HepG2 (cell line): ENCODE data around the gene ATP6V0A1. TPM values are rescaled to one million over a fixed set of nuclear protein-coding genes. Genes with fewer than 3 reads are reported as not detected.

ENCODE experiments used
- CCAR2 ChIP-seq: fragments of 200-400 bp; formaldehyde crosslinking; optimal IDR thresholded peaks from 2 replicates; pipeline ENCODE3; 2018; ENCODE audit warnings: low read depth, mild to moderate bottlenecking, low read length, moderate library complexity
- HIVEP1 ChIP-seq: sonication (generic); formaldehyde crosslinking; IDR thresholded peaks from 2 replicates; pipeline ENCODE4 v1.4.0; 2020; ENCODE audit warnings: mild to moderate bottlenecking, missing genetic modification reagents
- MYNN ChIP-seq: sonication (generic); formaldehyde crosslinking; IDR thresholded peaks from 2 replicates; pipeline ENCODE4 v1.4.0; 2020; ENCODE audit warnings: mild to moderate bottlenecking, low read depth, missing genetic modification reagents
- RBAK ChIP-seq: sonication (generic); formaldehyde crosslinking; IDR thresholded peaks from 2 replicates; pipeline ENCODE4 v1.5.1; 2020; ENCODE audit warnings: mild to moderate bottlenecking, missing genetic modification reagents
- TRIM24 ChIP-seq: sonication (generic); formaldehyde crosslinking; IDR thresholded peaks from 2 replicates; pipeline ENCODE4 v1.8.0; 2022; ENCODE audit warnings: mild to moderate bottlenecking, missing genetic modification reagents
- ZBTB3 ChIP-seq: sonication (generic); formaldehyde crosslinking; IDR thresholded peaks from 2 replicates; pipeline ENCODE4 v1.4.0; 2020; ENCODE audit warnings: low read depth, mild to moderate bottlenecking, moderate library complexity, missing genetic modification reagents, borderline replicate concordance
- ZNF136 ChIP-seq: sonication (generic); formaldehyde crosslinking; IDR thresholded peaks from 2 replicates; pipeline ENCODE4 v1.8.1; 2022; ENCODE audit warnings: low read depth, mild to moderate bottlenecking, moderate library complexity, missing genetic modification reagents
- ZNF230 ChIP-seq: sonication (generic); formaldehyde crosslinking; IDR thresholded peaks from 2 replicates; pipeline ENCODE4 v1.4.0; 2020; ENCODE audit warnings: mild to moderate bottlenecking, missing genetic modification reagents
- ZNF367 ChIP-seq: sonication (generic); formaldehyde crosslinking; IDR thresholded peaks from 2 replicates; pipeline ENCODE4 v1.4.0; 2020; ENCODE audit warnings: missing genetic modification reagents, borderline replicate concordance
- ZNF543 ChIP-seq: sonication (generic); formaldehyde crosslinking; IDR thresholded peaks from 2 replicates; pipeline ENCODE4 v1.4.0; 2020; ENCODE audit warnings: mild to moderate bottlenecking, missing genetic modification reagents
- ZNF546 ChIP-seq: sonication (generic); formaldehyde crosslinking; conservative IDR thresholded peaks from 2 replicates; pipeline ENCODE4 v1.8.1; 2023; ENCODE audit warnings: mild to moderate bottlenecking, missing genetic modification reagents
- ZNF570 ChIP-seq: sonication (generic); formaldehyde crosslinking; IDR thresholded peaks from 2 replicates; pipeline ENCODE4 v1.4.0; 2020; ENCODE audit warnings: mild to moderate bottlenecking, missing genetic modification reagents, borderline replicate concordance
- ZNF589 ChIP-seq: sonication (generic); formaldehyde crosslinking; conservative IDR thresholded peaks from 2 replicates; pipeline ENCODE4 v1.8.0; 2022; ENCODE audit warnings: mild to moderate bottlenecking, moderate library complexity, missing genetic modification reagents
- ZNF660 ChIP-seq: sonication (generic); formaldehyde crosslinking; IDR thresholded peaks from 2 replicates; pipeline ENCODE4 v1.5.1; 2020; ENCODE audit warnings: mild to moderate bottlenecking, low read depth, missing genetic modification reagents, borderline replicate concordance
- ZNF737 ChIP-seq: sonication (generic); formaldehyde crosslinking; IDR thresholded peaks from 2 replicates; pipeline ENCODE4 v1.5.0; 2020; ENCODE audit warnings: missing genetic modification reagents, mild to moderate bottlenecking, borderline replicate concordance
- polyA plus RNA-seq, 8 experiments: library from polyadenylated mRNA; depleted of rRNA in 3 of 8; stranded (reverse) in 7 of 8; unstranded in 1 of 8; fragments of >200 nt; fragmentation: Illumina TruSeq in 4 of 8; extraction: Trizol in 4 of 8; gene quantifications; 2 replicates each; pipeline versions ENCODE4 v1.2.1 to v1.2.3, GENCODE V29; 2011 to 2016; ENCODE audit warnings: low read depth in 4 of 8, missing spikeins in 1 of 8, mixed read lengths in 1 of 8; ENCODE audit not compliant: insufficient read depth in 1 of 8
- total RNA-seq, 5 experiments: library from RNA; depleted of rRNA; stranded (reverse); fragments of >200 nt; fragmentation: Illumina TruSeq; extraction: Trizol; gene quantifications; 2 replicates each; pipeline ENCODE4 v1.2.3, GENCODE V29; 2016; ENCODE audit warnings: low read depth in 1 of 5
- TF ChIP-seq, protein P1 (sequence below): sonication (generic); formaldehyde crosslinking; IDR thresholded peaks from 2 replicates; pipeline ENCODE4 v1.4.0; 2020; ENCODE audit warnings: mild to moderate bottlenecking, missing genetic modification reagents
- TF ChIP-seq, protein P2 (sequence below): sonication (generic); formaldehyde crosslinking; IDR thresholded peaks from 2 replicates; pipeline ENCODE4 v1.4.0; 2020; ENCODE audit warnings: mild to moderate bottlenecking, low read depth, missing genetic modification reagents
- TF ChIP-seq, protein P3 (sequence below): sonication (generic); formaldehyde crosslinking; IDR thresholded peaks from 2 replicates; pipeline ENCODE4 v1.4.0; 2020; ENCODE audit warnings: mild to moderate bottlenecking, low read depth, missing genetic modification reagents
- TF ChIP-seq, protein P4 (sequence below): sonication (generic); formaldehyde crosslinking; IDR thresholded peaks from 2 replicates; pipeline ENCODE4 v1.8.1; 2023; ENCODE audit warnings: mild to moderate bottlenecking, moderate library complexity, missing genetic modification reagents
- TF ChIP-seq, protein P5 (sequence below): sonication (generic); formaldehyde crosslinking; IDR thresholded peaks from 2 replicates; pipeline ENCODE4 v1.4.0; 2020; ENCODE audit warnings: mild to moderate bottlenecking, missing genetic modification reagents, borderline replicate concordance
- TF ChIP-seq, protein P6 (sequence below): sonication (generic); formaldehyde crosslinking; conservative IDR thresholded peaks from 2 replicates; pipeline ENCODE4 v1.4.0; 2020; ENCODE audit warnings: missing genetic modification reagents

ATP6V0A1 gene
- total and polyA plus RNA-seq, 2 of the 13 experiments (the other 11 are each of a cell fraction or from before 2014, with no cell fraction given), result 27.9 to 54.1 TPM

DNA sequence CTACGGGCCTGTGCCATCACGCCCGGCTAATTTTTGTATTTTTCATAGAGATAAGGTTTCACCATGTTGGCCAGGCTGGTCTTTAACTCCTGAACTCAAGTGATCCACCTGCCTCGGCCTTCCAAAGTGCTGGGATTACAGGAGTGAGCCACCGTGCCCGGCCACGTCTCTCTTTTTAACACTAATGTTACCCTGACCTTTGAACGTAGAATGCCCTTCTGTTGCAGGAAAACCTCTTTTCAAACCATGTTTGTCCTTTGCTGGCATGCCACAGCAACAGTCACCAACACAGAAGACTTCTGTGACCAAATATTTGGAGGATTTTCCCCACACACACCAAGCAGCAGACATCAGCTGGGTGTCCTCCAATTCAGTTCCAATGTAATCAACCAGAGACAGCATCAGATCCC is 86.2 kb downstream of the ATP6V0A1 start (continued):
- TF ChIP-seq RBAK, result no peak
- TF ChIP-seq TRIM24 (CRISPR knock-in tag), result no peak
- TF ChIP-seq, protein P1, sequence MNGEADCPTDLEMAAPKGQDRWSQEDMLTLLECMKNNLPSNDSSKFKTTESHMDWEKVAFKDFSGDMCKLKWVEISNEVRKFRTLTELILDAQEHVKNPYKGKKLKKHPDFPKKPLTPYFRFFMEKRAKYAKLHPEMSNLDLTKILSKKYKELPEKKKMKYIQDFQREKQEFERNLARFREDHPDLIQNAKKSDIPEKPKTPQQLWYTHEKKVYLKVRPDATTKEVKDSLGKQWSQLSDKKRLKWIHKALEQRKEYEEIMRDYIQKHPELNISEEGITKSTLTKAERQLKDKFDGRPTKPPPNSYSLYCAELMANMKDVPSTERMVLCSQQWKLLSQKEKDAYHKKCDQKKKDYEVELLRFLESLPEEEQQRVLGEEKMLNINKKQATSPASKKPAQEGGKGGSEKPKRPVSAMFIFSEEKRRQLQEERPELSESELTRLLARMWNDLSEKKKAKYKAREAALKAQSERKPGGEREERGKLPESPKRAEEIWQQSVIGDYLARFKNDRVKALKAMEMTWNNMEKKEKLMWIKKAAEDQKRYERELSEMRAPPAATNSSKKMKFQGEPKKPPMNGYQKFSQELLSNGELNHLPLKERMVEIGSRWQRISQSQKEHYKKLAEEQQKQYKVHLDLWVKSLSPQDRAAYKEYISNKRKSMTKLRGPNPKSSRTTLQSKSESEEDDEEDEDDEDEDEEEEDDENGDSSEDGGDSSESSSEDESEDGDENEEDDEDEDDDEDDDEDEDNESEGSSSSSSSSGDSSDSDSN (CRISPR knock-in tag), result no peak
- TF ChIP-seq HIVEP1 (CRISPR knock-in tag), result no peak
- TF ChIP-seq ZNF589 (CRISPR knock-in tag), result no peak
- no peak for TF ChIP-seq ZNF570
- no peak for TF ChIP-seq ZNF367 (CRISPR knock-in tag)
- TF ChIP-seq ZNF136 (CRISPR knock-in tag), result no peak
- no peak for TF ChIP-seq ZBTB3
- TF ChIP-seq, protein P2, sequence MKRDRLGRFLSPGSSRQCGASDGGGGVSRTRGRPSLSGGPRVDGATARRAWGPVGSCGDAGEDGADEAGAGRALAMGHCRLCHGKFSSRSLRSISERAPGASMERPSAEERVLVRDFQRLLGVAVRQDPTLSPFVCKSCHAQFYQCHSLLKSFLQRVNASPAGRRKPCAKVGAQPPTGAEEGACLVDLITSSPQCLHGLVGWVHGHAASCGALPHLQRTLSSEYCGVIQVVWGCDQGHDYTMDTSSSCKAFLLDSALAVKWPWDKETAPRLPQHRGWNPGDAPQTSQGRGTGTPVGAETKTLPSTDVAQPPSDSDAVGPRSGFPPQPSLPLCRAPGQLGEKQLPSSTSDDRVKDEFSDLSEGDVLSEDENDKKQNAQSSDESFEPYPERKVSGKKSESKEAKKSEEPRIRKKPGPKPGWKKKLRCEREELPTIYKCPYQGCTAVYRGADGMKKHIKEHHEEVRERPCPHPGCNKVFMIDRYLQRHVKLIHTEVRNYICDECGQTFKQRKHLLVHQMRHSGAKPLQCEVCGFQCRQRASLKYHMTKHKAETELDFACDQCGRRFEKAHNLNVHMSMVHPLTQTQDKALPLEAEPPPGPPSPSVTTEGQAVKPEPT, result no peak
- TF ChIP-seq, protein P3, sequence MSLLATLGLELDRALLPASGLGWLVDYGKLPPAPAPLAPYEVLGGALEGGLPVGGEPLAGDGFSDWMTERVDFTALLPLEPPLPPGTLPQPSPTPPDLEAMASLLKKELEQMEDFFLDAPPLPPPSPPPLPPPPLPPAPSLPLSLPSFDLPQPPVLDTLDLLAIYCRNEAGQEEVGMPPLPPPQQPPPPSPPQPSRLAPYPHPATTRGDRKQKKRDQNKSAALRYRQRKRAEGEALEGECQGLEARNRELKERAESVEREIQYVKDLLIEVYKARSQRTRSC (CRISPR knock-in tag), result no peak
- TF ChIP-seq ZNF230 (CRISPR knock-in tag), result no peak
- TF ChIP-seq, protein P4, sequence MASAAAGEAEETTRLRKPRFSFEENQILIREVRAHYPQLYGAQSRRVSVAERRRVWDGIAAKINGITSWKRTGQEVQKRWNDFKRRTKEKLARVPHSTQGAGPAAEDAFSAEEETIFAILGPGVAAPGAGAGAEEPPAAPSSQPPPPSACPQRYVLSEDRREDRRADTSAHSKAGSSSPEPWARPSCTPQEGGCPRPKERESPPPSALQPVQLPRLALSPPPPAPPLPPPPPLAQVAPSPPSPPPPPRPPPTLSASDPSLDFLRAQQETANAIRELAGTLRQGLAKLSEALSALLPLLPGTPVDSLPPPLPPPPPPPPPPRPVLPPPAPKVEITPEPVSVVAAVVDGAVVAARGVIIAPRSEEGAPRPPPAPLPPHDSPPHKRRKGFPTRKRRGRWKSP, result no peak
- TF ChIP-seq, protein P5, sequence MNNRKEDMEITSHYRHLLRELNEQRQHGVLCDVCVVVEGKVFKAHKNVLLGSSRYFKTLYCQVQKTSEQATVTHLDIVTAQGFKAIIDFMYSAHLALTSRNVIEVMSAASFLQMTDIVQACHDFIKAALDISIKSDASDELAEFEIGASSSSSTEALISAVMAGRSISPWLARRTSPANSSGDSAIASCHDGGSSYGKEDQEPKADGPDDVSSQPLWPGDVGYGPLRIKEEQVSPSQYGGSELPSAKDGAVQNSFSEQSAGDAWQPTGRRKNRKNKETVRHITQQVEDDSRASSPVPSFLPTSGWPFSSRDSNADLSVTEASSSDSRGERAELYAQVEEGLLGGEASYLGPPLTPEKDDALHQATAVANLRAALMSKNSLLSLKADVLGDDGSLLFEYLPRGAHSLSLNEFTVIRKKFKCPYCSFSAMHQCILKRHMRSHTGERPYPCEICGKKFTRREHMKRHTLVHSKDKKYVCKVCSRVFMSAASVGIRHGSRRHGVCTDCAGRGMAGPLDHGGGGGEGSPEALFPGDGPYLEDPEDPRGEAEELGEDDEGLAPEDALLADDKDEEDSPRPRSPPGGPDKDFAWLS (CRISPR knock-in tag), result no peak
- TF ChIP-seq ZNF737 (CRISPR knock-in tag), result no peak
- TF ChIP-seq CCAR2, result no peak
- TF ChIP-seq ZNF546 (CRISPR knock-in tag), result no peak
- TF ChIP-seq, protein P6, sequence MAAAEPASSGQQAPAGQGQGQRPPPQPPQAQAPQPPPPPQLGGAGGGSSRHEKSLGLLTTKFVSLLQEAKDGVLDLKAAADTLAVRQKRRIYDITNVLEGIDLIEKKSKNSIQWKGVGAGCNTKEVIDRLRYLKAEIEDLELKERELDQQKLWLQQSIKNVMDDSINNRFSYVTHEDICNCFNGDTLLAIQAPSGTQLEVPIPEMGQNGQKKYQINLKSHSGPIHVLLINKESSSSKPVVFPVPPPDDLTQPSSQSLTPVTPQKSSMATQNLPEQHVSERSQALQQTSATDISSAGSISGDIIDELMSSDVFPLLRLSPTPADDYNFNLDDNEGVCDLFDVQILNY (CRISPR knock-in tag), result no peak
- TF ChIP-seq MYNN (CRISPR knock-in tag), result no peak
- TF ChIP-seq ZNF660 (CRISPR knock-in tag), result no peak
- TF ChIP-seq ZNF543, result no peak
